Uterus (tissue), 2 donors: Measurements from ENCODE around the gene NPNT.

Source experiments
- CTCF ChIP-seq, 4 experiments: fragments of 200-600 bp in 2 of 4; fragments of 450-650 bp in 2 of 4; sonication (generic) in 2 of 4; IDR thresholded peaks; one replicate each; pipeline ENCODE4 v1.5.1; 2016 to 2019; ENCODE audit warnings: antibody characterized with exemption in 4 of 4, mild to moderate bottlenecking in 2 of 4, moderate library complexity in 1 of 4
- POLR2A ChIP-seq, 2 donors: fragments of 450-650 bp; IDR thresholded peaks; one replicate each; pipeline ENCODE4 v1.6.1; 2016; ENCODE audit warnings: antibody characterized with exemption in 2 of 2, mild to moderate bottlenecking in 1 of 2, moderate library complexity in 1 of 2

DNA sequence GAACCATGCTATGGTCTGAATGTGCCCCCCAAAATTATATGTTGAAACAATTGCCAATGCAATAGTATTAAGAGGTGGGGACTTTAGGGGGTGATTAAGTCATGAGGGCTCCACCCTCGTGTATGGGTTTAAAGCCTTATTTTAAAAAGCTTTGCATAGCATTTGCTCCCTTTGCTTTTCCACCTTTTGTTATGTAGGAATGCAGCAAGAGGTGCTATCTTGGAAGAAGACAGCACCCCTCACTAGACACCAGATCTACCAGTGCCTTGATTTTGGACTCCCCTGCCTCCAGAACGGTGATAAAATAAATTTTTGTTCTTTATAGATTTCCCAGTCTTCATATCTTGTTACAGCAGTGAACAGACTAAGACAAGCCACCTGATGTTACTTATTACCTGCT, 23.3 kb upstream of the NPNT start:
- TF ChIP-seq CTCF (IDR thresholded peaks at IDR 0.05) (no peak), POLR2A (IDR thresholded peaks at IDR 0.05) (no peak)
